RWPE2 (cell line): Measurements from ENCODE around the gene BCAS1.

Experiments used
- ATAC-seq: fragments of 200-7000 bp; cut with Tn5 transposase; 3 replicates; pipeline ENCODE4 v1.9.1; 2021; ENCODE audit warnings: low read depth
- DNase-seq: peaks from one replicate; pipeline ENCODE4 v3.0.0-alpha.2; 2020; ENCODE audit warnings: low spot score
- H3K27ac ChIP-seq: fragments of 450-650 bp; 2 replicates; pipeline ENCODE4 v1.5.1; 2017; ENCODE audit warnings: mild to moderate bottlenecking; ENCODE audit not compliant: poor library complexity, severe bottlenecking
- H3K27me3 ChIP-seq: fragments of 250-450 bp; sonication (Bioruptor Pico); 2 replicates; pipeline ENCODE4 v1.5.1; 2021; ENCODE audit warnings: mild to moderate bottlenecking, moderate library complexity; ENCODE audit not compliant: insufficient read depth, poor library complexity, severe bottlenecking
- H3K36me3 ChIP-seq: fragments of 250-450 bp; sonication (Bioruptor Pico); 2 replicates; pipeline ENCODE4 v1.5.1; 2020; ENCODE audit warnings: low read depth, mild to moderate bottlenecking, moderate library complexity
- H3K4me1 ChIP-seq: fragments of 250-450 bp; sonication (Bioruptor Pico); 2 replicates; pipeline ENCODE4 v1.5.1; 2021; ENCODE audit warnings: mild to moderate bottlenecking, moderate library complexity; ENCODE audit not compliant: insufficient read depth, poor library complexity, severe bottlenecking
- H3K4me3 ChIP-seq: fragments of 250-450 bp; sonication (Bioruptor Pico); 2 replicates; pipeline ENCODE4 v1.5.1; 2021; ENCODE audit warnings: mild to moderate bottlenecking, moderate library complexity; ENCODE audit not compliant: severe bottlenecking
- H3K9me3 ChIP-seq: fragments of 250-450 bp; sonication (Bioruptor Pico); 2 replicates; pipeline ENCODE4 v1.5.1; 2021; ENCODE audit warnings: mild to moderate bottlenecking, moderate library complexity; ENCODE audit not compliant: severe bottlenecking
- TF ChIP-seq, protein P1 (sequence below): fragments of 450-650 bp; IDR thresholded peaks from one replicate; pipeline ENCODE4 v1.5.1; 2017; ENCODE audit warnings: mild to moderate bottlenecking, moderate library complexity; ENCODE audit not compliant: poor library complexity, severe bottlenecking

The BCAS1 gene

GRCh38 chr20:54023406-54023805 is 47.0 kb downstream of the BCAS1 start:
- no peak overlapping the region for H3K4me3 ChIP-seq
- H3K36me3 ChIP-seq, result no peaks in the 10 kb centered on the region
- TF ChIP-seq, protein P1, sequence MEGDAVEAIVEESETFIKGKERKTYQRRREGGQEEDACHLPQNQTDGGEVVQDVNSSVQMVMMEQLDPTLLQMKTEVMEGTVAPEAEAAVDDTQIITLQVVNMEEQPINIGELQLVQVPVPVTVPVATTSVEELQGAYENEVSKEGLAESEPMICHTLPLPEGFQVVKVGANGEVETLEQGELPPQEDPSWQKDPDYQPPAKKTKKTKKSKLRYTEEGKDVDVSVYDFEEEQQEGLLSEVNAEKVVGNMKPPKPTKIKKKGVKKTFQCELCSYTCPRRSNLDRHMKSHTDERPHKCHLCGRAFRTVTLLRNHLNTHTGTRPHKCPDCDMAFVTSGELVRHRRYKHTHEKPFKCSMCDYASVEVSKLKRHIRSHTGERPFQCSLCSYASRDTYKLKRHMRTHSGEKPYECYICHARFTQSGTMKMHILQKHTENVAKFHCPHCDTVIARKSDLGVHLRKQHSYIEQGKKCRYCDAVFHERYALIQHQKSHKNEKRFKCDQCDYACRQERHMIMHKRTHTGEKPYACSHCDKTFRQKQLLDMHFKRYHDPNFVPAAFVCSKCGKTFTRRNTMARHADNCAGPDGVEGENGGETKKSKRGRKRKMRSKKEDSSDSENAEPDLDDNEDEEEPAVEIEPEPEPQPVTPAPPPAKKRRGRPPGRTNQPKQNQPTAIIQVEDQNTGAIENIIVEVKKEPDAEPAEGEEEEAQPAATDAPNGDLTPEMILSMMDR, result no peak
- no peak overlapping the region for H3K27ac ChIP-seq
- ATAC-seq (no peak), DNase-seq (no peak)
- peaks cover 6% of the 10 kb centered on the region for H3K27me3 ChIP-seq
- H3K4me1 ChIP-seq, result no peaks in the 10 kb centered on the region
- no peaks in the 10 kb centered on the region for H3K9me3 ChIP-seq

DNA sequence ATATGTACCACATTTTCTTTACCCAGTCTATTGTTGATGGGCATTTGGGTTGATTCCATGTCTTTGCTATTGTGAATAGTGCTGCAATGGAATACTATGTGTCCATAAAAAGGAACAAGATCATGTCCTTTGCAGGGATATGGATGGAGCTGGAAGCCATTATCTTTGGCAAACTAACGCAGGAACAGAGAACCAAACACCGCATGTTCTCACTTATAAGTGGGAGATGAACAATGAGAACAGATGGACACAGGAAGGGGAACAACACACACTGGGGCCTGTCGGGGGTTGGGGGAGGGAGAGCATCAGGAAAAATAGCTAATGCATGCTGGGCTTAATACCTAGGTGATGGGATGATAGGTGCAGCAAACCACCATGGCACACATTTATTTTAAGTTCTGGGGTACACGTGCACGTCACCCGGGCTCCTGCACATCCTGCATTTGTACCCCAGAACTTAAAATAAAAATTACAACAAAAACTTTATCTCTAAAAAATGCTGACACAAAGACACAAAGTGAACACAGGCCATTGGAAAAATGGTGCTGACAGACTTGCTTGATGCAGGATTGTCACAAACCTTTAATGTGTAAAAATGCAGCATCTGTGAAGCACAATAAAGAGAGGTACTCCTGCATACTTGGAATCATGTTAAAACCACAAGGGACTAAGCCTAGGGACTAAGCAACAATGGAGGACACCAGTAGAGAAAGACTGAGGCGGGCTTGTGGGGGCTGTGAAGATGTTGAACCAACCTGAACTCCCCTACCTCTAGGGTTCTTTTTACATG is 48.8 kb downstream of the BCAS1 start:
- Histone ChIP-seq H3K4me1 (no peaks in the 10 kb centered on the region), H3K27ac (no peak overlapping the region), H3K36me3 (no peaks in the 10 kb centered on the region), H3K4me3 (no peak overlapping the region), H3K9me3 (no peaks in the 10 kb centered on the region), H3K27me3 (peaks cover 6% of the 10 kb centered on the region)
- no peak for ATAC-seq
- TF ChIP-seq, protein P1, result no peak
- no peak for DNase-seq

GRCh38 chr20:54020868-54021267 is 49.5 kb downstream of the BCAS1 start:
- no peaks in the 10 kb centered on the region for H3K4me1 ChIP-seq
- no peak overlapping the region for H3K4me3 ChIP-seq
- TF ChIP-seq, protein P1, result no peak
- H3K36me3 ChIP-seq, result no peaks in the 10 kb centered on the region
- ATAC-seq (no peak), DNase-seq (no peak)
- H3K9me3 ChIP-seq, result no peaks in the 10 kb centered on the region
- peaks cover 6% of the 10 kb centered on the region for H3K27me3 ChIP-seq
- no peak overlapping the region for H3K27ac ChIP-seq

DNA sequence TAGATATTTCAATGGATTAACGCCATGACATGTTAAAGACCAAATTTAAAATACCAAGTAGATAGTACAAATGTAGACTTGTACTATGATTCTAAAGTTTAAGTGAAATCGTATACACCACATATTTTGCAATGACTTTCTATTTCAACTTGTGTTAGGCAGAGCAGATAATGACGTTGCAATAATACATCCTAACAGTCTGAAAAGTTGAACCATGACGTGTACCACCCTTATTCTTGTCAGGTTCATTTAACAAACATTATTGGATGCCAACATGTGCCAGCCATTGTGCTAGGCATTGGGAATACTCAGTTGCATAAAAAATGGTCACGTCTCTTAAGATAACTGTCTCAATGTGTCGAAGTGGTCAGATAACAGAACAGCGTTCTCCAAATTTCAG is 50.0 kb downstream of the BCAS1 start:
- Histone ChIP-seq H3K9me3 (no peaks in the 10 kb centered on the region), H3K36me3 (no peaks in the 10 kb centered on the region), H3K4me3 (no peak overlapping the region), H3K27ac (no peak overlapping the region), H3K27me3 (peaks cover 6% of the 10 kb centered on the region), H3K4me1 (no peaks in the 10 kb centered on the region)
- TF ChIP-seq, protein P1, result no peak
- DNase-seq, result no peak
- no peak for ATAC-seq

DNA sequence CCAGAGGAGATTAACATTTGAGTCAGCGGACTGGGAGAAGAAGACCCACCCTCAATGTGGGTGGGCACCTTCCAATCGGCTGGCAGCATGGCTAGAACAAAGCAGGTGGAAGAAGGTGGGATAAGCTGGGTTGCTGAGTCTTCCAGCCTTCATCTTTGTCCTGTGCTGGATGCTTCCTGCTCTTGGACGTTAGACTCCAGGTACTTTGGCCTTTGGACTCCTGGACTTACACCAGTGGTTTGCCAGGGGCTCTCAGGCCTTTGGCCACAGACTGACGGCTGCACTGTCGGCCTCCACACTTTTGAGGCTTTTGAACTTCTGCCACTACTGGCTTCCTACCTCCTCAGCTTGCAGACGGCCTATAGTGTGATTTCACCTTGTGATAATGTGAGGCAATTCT is 50.8 kb downstream of the BCAS1 start:
- H3K36me3 ChIP-seq, result no peaks in the 10 kb centered on the region
- TF ChIP-seq, protein P1, result no peak
- no peak for DNase-seq

More for the DNA sequence above, 50.8 kb downstream of the BCAS1 start:
- Histone ChIP-seq H3K27ac (no peak overlapping the region), H3K4me3 (no peak overlapping the region), H3K27me3 (no peaks in the 10 kb centered on the region), H3K4me1 (no peaks in the 10 kb centered on the region), H3K9me3 (no peaks in the 10 kb centered on the region)
- no peak for ATAC-seq
